HepG2 (cell line): ENCODE results near the gene RRP36. TPM values are rescaled to one million over a fixed set of nuclear protein-coding genes. Genes with fewer than 3 reads are reported as not detected.

Experiments used
- ATAC-seq: fragments of 200-7000 bp; cut with Tn5 transposase; 3 replicates; pipeline ENCODE4 v1.9.1; 2020; ENCODE audit warnings: mild to moderate bottlenecking, moderate library complexity
- BruUV-seq: library from RNA; stranded (reverse); fragments of 400-500 nt; replicated peaks from 2 replicates; lab custom pipeline; 2021; lab: Mats Ljungman, UMichigan
- CTCF ChIA-PET: fragments of 300-600 bp; formaldehyde crosslinking; extraction: SDS; loops from one replicate; lab custom pipeline; 2021; ENCODE audit warnings: low total read pairs, inconsistent platforms, low intra/inter-chr PET ratio; lab: Yijun Ruan, JAX
- POLR2A ChIA-PET: fragments of 350-600 bp; sonication (Branson Sonifier 250); formaldehyde crosslinking; loops from one replicate; lab custom pipeline; 2020; ENCODE audit warnings: antibody characterized with exemption, inconsistent platforms; lab: Yijun Ruan, JAX
- DNase-seq: peaks from one replicate; pipeline ENCODE4 v3.0.0-alpha.2; 2015; ENCODE audit warnings: low spot score
- FAIRE-seq: peaks from 3 replicates; lab custom pipeline; 2011; peaks lifted over from hg19 to GRCh38; lab: Jason Lieb, UNC
- H2AFZ ChIP-seq: one replicate; pipeline ENCODE4 v1.6.1; 2011; ENCODE audit warnings: low read length, inconsistent platforms
- H3K27ac ChIP-seq: fragments of 300-600 bp; 3 replicates; pipeline ENCODE4 v1.8.0; 2011; ENCODE audit warnings: mixed run types, mild to moderate bottlenecking, mixed read lengths, low read length, inconsistent platforms; ENCODE audit not compliant: insufficient read depth; ENCODE audit errors: extremely low read length
- H3K27me3 ChIP-seq, 2 experiments: fragments of 200-600 bp in 1 of 2; 2 replicates in 1 of 2; 3 replicates in 1 of 2; pipeline versions ENCODE4 v1.6.0 to v1.8.0; 2011; ENCODE audit warnings: low read length in 2 of 2, mild to moderate bottlenecking in 2 of 2, moderate library complexity in 2 of 2, inconsistent platforms in 1 of 2; ENCODE audit not compliant: insufficient read depth in 2 of 2, control insufficient read depth in 1 of 2
- H3K36me3 ChIP-seq, 2 experiments: fragments of 200-600 bp in 1 of 2; replicated peaks in 1 of 2; 2 replicates in 1 of 2; 3 replicates in 1 of 2; pipeline versions ENCODE4 v1.5.1 to v1.8.0; 2011; ENCODE audit warnings: low read length in 2 of 2, inconsistent platforms in 1 of 2; ENCODE audit not compliant: insufficient read depth in 2 of 2, control insufficient read depth in 1 of 2
- H3K4me1 ChIP-seq: 2 replicates; pipeline ENCODE4 v1.5.1; 2012; ENCODE audit warnings: low read length, inconsistent platforms; ENCODE audit not compliant: insufficient read depth
- H3K4me2 ChIP-seq: 2 replicates; pipeline ENCODE4 v1.6.0; 2011; ENCODE audit warnings: low read depth, low read length, inconsistent platforms
- H3K4me3 ChIP-seq, 3 experiments: fragments of 200-600 bp in 1 of 3; sonication (generic), shearing (Covaris generic) in 1 of 3; replicated peaks in 1 of 3; 2 replicates each; pipeline ENCODE4 v1.5.1; 2011 to 2016; ENCODE audit warnings: low read length in 3 of 3, inconsistent platforms in 2 of 3, low read depth in 2 of 3, mild to moderate bottlenecking in 2 of 3, control low read depth in 1 of 3, mixed read lengths in 1 of 3; ENCODE audit not compliant: insufficient read depth in 1 of 3
- H3K79me2 ChIP-seq: one replicate; pipeline ENCODE4 v1.6.1; 2011; ENCODE audit warnings: low read length, inconsistent platforms; ENCODE audit not compliant: insufficient read depth
- H3K9ac ChIP-seq: 2 replicates; pipeline ENCODE4 v1.6.0; 2011; ENCODE audit warnings: mild to moderate bottlenecking, low read depth, low read length, inconsistent platforms; ENCODE audit not compliant: insufficient read depth
- H3K9me3 ChIP-seq: 2 replicates; pipeline ENCODE4 v1.5.1; 2012; ENCODE audit warnings: mild to moderate bottlenecking, low read length
- H4K20me1 ChIP-seq: 2 replicates; pipeline ENCODE4 v1.6.0; 2011; ENCODE audit warnings: inconsistent platforms, mild to moderate bottlenecking, low read length, moderate library complexity; ENCODE audit not compliant: insufficient read depth
- AGO2 ChIP-seq: fragments of 200-400 bp; formaldehyde crosslinking; optimal IDR thresholded peaks from 2 replicates; pipeline ENCODE3; 2017; ENCODE audit warnings: mild to moderate bottlenecking, low read depth, low read length, moderate library complexity
- CREM ChIP-seq, 2 experiments: sonication (generic) in 1 of 2; formaldehyde crosslinking in 1 of 2; IDR thresholded peaks; 2 replicates each; pipeline versions ENCODE4 v1.4.0 to v1.6.1; 2016 to 2020; ENCODE audit warnings: antibody characterized with exemption in 1 of 2, mild to moderate bottlenecking in 1 of 2, missing genetic modification reagents in 1 of 2
- GABPB1 ChIP-seq: IDR thresholded peaks from 2 replicates; pipeline ENCODE4 v1.6.1; 2016; ENCODE audit warnings: mild to moderate bottlenecking, missing genetic modification reagents, moderate library complexity, missing compliant biosample characterization
- HOXA7 ChIP-seq: sonication (generic); formaldehyde crosslinking; IDR thresholded peaks from 2 replicates; pipeline ENCODE4 v1.8.1; 2022; ENCODE audit warnings: mild to moderate bottlenecking, missing genetic modification reagents, moderate library complexity
- KDM4B ChIP-seq: sonication (generic); formaldehyde crosslinking; IDR thresholded peaks from 2 replicates; pipeline ENCODE4 v1.4.0; 2020; ENCODE audit warnings: missing genetic modification reagents
- KDM6A ChIP-seq: IDR thresholded peaks from 2 replicates; pipeline ENCODE4 v1.6.1; 2016; ENCODE audit warnings: low read depth
- MEF2D ChIP-seq: sonication (generic); formaldehyde crosslinking; IDR thresholded peaks from 2 replicates; pipeline ENCODE4 v1.5.1; 2020; ENCODE audit warnings: mild to moderate bottlenecking, missing genetic modification reagents
- REPIN1 ChIP-seq: sonication (generic); formaldehyde crosslinking; IDR thresholded peaks from 2 replicates; pipeline ENCODE4 v1.8.0; 2022; ENCODE audit warnings: missing genetic modification reagents, low read depth, mild to moderate bottlenecking, borderline replicate concordance
- ZNF44 ChIP-seq: sonication (generic); formaldehyde crosslinking; IDR thresholded peaks from 2 replicates; pipeline ENCODE4 v1.5.1; 2020; ENCODE audit warnings: mild to moderate bottlenecking, missing genetic modification reagents
- ZNF703 ChIP-seq: sonication (generic); formaldehyde crosslinking; IDR thresholded peaks from 2 replicates; pipeline ENCODE4 v1.5.1; 2020; ENCODE audit warnings: missing genetic modification reagents, mild to moderate bottlenecking, moderate library complexity, borderline replicate concordance
- ZNF737 ChIP-seq: sonication (generic); formaldehyde crosslinking; IDR thresholded peaks from 2 replicates; pipeline ENCODE4 v1.5.0; 2020; ENCODE audit warnings: missing genetic modification reagents, mild to moderate bottlenecking, borderline replicate concordance
- ZNF782 ChIP-seq: sonication (generic); formaldehyde crosslinking; IDR thresholded peaks from 2 replicates; pipeline ENCODE4 v1.4.0; 2020; ENCODE audit warnings: missing genetic modification reagents, mild to moderate bottlenecking, borderline replicate concordance
- WGBS: methylation state at CpG from one replicate; pipeline ENCODE4 v1.1.6; 2017; ENCODE audit warnings: low lambda C conversion rate; 5-methylcytosine and 5-hydroxymethylcytosine counted together
- in situ Hi-C: cut with HindIII; loops from 2 replicates; pipeline ENCODE4 v1.10.0; 2017; ENCODE audit warnings: low pct_unique_long_range_greater_than_20kb; ENCODE audit not compliant: extremely low pct_ligation_motif_present
- intact Hi-C: fragments of 100-400 bp; cut with micrococcal nuclease; formaldehyde crosslinking; loops from one replicate; pipeline ENCODE4 v1.10.0; 2022; ENCODE audit not compliant: unreplicated experiment
- polyA plus RNA-seq, 8 experiments: library from polyadenylated mRNA; depleted of rRNA in 3 of 8; stranded (reverse) in 7 of 8; unstranded in 1 of 8; fragments of >200 nt; fragmentation: Illumina TruSeq in 4 of 8; extraction: Trizol in 4 of 8; gene quantifications; 2 replicates each; pipeline versions ENCODE4 v1.2.1 to v1.2.3, GENCODE V29; 2011 to 2016; ENCODE audit warnings: low read depth in 4 of 8, missing spikeins in 1 of 8, mixed read lengths in 1 of 8; ENCODE audit not compliant: insufficient read depth in 1 of 8
- total RNA-seq, 5 experiments: library from RNA; depleted of rRNA; stranded (reverse); fragments of >200 nt; fragmentation: Illumina TruSeq; extraction: Trizol; gene quantifications; 2 replicates each; pipeline ENCODE4 v1.2.3, GENCODE V29; 2016; ENCODE audit warnings: low read depth in 1 of 5
- TF ChIP-seq, protein P1 (sequence below): sonication (generic); formaldehyde crosslinking; IDR thresholded peaks from 2 replicates; pipeline ENCODE4 v1.4.0; 2020; ENCODE audit warnings: missing genetic modification reagents
- TF ChIP-seq, protein P2 (sequence below): IDR thresholded peaks from 2 replicates; pipeline ENCODE4 v1.6.1; 2012; ENCODE audit warnings: low read length, improper control_type of control experiment
- TF ChIP-seq, protein P3 (sequence below): sonication (generic); formaldehyde crosslinking; IDR thresholded peaks from 2 replicates; pipeline ENCODE4 v1.5.0; 2020; ENCODE audit warnings: mild to moderate bottlenecking, missing genetic modification reagents

Gene RRP36
- total and polyA plus RNA-seq, 2 of the 13 experiments (the other 11 are each of a cell fraction or from before 2014, with no cell fraction given), result 29.5 to 144 TPM

DNA sequence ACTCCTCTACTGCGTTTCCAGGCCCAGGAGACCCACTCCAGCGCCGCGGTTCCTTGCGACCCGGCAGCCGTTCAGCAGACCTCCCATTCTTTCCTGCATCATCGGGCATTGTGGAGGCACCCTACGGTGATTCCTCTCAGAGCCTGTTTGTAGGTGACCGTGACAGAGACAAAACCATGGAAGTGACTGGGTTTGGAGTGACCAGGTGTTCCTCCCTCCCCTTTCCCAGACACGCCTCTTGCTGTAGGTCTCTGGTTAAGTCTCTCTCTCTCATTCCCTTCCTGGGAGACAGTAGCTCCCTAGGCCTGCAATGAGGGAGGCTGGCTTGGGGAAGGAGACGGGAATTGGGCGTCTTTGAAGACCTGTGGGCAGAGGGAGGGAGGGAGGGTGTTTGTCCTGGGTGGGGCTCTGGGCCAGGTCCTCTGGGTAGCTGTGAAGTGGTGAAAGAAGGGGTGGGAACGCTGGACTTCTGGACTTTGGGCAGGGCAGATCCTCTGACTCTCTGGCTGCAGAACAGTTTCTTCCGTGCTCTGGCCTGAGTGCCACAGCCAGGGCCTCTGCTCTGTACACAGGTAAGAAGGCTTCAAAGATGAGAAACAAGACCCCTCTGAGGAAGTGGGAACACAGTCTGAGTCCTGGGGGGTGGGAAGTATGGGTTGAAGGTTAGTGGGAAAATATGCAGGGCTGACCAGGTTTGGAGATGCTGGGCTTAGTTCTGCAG, 38.8 kb downstream of the RRP36 start:
- ATAC-seq, result peak; percentile 85
- Histone ChIP-seq H3K4me1 (peaks cover 33% of the 10 kb centered on the region), H3K9ac (peak overlapping the region; percentile 83), H3K36me3 (peaks cover 3 to 41% of the 10 kb centered on the region in 2 experiments), H2AFZ (no peak overlapping the region), H4K20me1 (no peaks in the 10 kb centered on the region), H3K9me3 (no peaks in the 10 kb centered on the region), H3K79me2 (peaks cover 35% of the 10 kb centered on the region), H3K4me2 (peak overlapping the region; percentile 90), H3K4me3 (peak overlapping the region; percentile 74 to 99 (median 93)), H3K27ac (peak overlapping the region; percentile 91), H3K27me3 (no peaks in the 10 kb centered on the region; a peak in 1 of 5 replicates)
- BruUV-seq, result no TSS peak
- in situ Hi-C loops, result no loop called here
- ChIA-PET POLR2A (interaction anchor here (0.6 to 3.3 kb wide), 50 partner anchors 11 to 318 kb away, joined by 3 to 103 read pairs (median 6); partner anchors contain the start of genes CNPY3, CUL9, DNPH1 and GNMT), CTCF (no interaction called here)
- peak; percentile 87 for DNase-seq
- 0% methylated on average over 6 of the region's 15 CpGs for WGBS
- peak; percentile 99 for FAIRE-seq
- intact Hi-C loops, result loop anchor here (1.0 to 2.0 kb wide), 2 partner anchors 45 to 159 kb away; partner anchors contain the start of gene KLHDC3
- TF ChIP-seq KDM4B (no peak), HOXA7 (CRISPR knock-in tag) (no peak), ZNF782 (no peak; the same call in 1 of the 2 replicates), ZNF737 (CRISPR knock-in tag) (no peak), ZNF703 (CRISPR knock-in tag) (no peak), CREM (IDR thresholded peaks at IDR 0.05) (no peak; the same call in 1 of the 2 replicates), CREM (CRISPR knock-in tag; IDR thresholded peaks at IDR 0.05) (no peak), REPIN1 (CRISPR knock-in tag) (peak; percentile 47; the same call in 1 of the 2 replicates), AGO2 (peak; percentile 19), ZNF44 (no peak), MEF2D (CRISPR knock-in tag) (peak; percentile 78), KDM6A (CRISPR knock-in tag) (peak; percentile 73), GABPB1 (CRISPR knock-in tag) (no peak)
- TF ChIP-seq, protein P1, sequence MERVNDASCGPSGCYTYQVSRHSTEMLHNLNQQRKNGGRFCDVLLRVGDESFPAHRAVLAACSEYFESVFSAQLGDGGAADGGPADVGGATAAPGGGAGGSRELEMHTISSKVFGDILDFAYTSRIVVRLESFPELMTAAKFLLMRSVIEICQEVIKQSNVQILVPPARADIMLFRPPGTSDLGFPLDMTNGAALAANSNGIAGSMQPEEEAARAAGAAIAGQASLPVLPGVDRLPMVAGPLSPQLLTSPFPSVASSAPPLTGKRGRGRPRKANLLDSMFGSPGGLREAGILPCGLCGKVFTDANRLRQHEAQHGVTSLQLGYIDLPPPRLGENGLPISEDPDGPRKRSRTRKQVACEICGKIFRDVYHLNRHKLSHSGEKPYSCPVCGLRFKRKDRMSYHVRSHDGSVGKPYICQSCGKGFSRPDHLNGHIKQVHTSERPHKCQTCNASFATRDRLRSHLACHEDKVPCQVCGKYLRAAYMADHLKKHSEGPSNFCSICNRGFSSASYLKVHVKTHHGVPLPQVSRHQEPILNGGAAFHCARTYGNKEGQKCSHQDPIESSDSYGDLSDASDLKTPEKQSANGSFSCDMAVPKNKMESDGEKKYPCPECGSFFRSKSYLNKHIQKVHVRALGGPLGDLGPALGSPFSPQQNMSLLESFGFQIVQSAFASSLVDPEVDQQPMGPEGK (CRISPR knock-in tag), result peak; percentile 89
- TF ChIP-seq, protein P2, sequence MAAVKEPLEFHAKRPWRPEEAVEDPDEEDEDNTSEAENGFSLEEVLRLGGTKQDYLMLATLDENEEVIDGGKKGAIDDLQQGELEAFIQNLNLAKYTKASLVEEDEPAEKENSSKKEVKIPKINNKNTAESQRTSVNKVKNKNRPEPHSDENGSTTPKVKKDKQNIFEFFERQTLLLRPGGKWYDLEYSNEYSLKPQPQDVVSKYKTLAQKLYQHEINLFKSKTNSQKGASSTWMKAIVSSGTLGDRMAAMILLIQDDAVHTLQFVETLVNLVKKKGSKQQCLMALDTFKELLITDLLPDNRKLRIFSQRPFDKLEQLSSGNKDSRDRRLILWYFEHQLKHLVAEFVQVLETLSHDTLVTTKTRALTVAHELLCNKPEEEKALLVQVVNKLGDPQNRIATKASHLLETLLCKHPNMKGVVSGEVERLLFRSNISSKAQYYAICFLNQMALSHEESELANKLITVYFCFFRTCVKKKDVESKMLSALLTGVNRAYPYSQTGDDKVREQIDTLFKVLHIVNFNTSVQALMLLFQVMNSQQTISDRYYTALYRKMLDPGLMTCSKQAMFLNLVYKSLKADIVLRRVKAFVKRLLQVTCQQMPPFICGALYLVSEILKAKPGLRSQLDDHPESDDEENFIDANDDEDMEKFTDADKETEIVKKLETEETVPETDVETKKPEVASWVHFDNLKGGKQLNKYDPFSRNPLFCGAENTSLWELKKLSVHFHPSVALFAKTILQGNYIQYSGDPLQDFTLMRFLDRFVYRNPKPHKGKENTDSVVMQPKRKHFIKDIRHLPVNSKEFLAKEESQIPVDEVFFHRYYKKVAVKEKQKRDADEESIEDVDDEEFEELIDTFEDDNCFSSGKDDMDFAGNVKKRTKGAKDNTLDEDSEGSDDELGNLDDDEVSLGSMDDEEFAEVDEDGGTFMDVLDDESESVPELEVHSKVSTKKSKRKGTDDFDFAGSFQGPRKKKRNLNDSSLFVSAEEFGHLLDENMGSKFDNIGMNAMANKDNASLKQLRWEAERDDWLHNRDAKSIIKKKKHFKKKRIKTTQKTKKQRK, result no peak
- TF ChIP-seq, protein P3, sequence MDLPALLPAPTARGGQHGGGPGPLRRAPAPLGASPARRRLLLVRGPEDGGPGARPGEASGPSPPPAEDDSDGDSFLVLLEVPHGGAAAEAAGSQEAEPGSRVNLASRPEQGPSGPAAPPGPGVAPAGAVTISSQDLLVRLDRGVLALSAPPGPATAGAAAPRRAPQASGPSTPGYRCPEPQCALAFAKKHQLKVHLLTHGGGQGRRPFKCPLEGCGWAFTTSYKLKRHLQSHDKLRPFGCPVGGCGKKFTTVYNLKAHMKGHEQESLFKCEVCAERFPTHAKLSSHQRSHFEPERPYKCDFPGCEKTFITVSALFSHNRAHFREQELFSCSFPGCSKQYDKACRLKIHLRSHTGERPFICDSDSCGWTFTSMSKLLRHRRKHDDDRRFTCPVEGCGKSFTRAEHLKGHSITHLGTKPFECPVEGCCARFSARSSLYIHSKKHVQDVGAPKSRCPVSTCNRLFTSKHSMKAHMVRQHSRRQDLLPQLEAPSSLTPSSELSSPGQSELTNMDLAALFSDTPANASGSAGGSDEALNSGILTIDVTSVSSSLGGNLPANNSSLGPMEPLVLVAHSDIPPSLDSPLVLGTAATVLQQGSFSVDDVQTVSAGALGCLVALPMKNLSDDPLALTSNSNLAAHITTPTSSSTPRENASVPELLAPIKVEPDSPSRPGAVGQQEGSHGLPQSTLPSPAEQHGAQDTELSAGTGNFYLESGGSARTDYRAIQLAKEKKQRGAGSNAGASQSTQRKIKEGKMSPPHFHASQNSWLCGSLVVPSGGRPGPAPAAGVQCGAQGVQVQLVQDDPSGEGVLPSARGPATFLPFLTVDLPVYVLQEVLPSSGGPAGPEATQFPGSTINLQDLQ (CRISPR knock-in tag), result no peak
